SK-N-SH (cell line): ENCODE results near the gene KLHL35. TPM values are rescaled to one million over a fixed set of nuclear protein-coding genes. Genes with fewer than 3 reads are reported as not detected.

Experiments
- CTCF ChIA-PET: fragments of 300-600, 350-600 bp; formaldehyde crosslinking; extraction: SDS; loops from one replicate; lab custom pipeline; 2021; lab: Yijun Ruan, JAX
- POLR2A ChIA-PET: fragments of 350-600 bp; sonication (Branson Sonifier 250); formaldehyde crosslinking; extraction: SDS; loops from one replicate; lab custom pipeline; 2020; ENCODE audit warnings: antibody characterized with exemption, inconsistent platforms; lab: Yijun Ruan, JAX
- DNase-seq: peaks from one replicate; pipeline ENCODE4 v3.0.0; 2012
- H2AFZ ChIP-seq: fragments of 200-600 bp; sonication (generic); 2 replicates; pipeline ENCODE4 v1.8.1; 2016; ENCODE audit warnings: antibody characterized with exemption, mild to moderate bottlenecking, low read depth
- H3F3A ChIP-seq: fragments of 200-600 bp; sonication (generic); replicated peaks from 2 replicates; pipeline ENCODE3; 2016; ENCODE audit warnings: antibody characterized with exemption, mild to moderate bottlenecking; ENCODE audit not compliant: insufficient read depth
- H3K27ac ChIP-seq, 2 experiments: fragments of 200-500 bp in 1 of 2; fragments of 200-600 bp in 1 of 2; sonication (Bioruptor generic) in 1 of 2; sonication (generic), shearing (Covaris generic) in 1 of 2; 2 replicates each; pipeline versions ENCODE4 v1.5.1 to v1.6.1; 2014 to 2016; ENCODE audit warnings: low read depth in 2 of 2, inconsistent platforms in 1 of 2, low read length in 1 of 2, mild to moderate bottlenecking in 1 of 2, mixed read lengths in 1 of 2
- H3K27me3 ChIP-seq: fragments of 200-600 bp; sonication (generic), shearing (Covaris generic); 2 replicates; pipeline ENCODE4 v1.6.1; 2016; ENCODE audit warnings: mixed run types; ENCODE audit not compliant: insufficient read depth
- H3K36me3 ChIP-seq, 2 experiments: fragments of 200-500 bp in 1 of 2; fragments of 200-600 bp in 1 of 2; sonication (Bioruptor generic) in 1 of 2; sonication (generic) in 1 of 2; replicated peaks in 1 of 2; 2 replicates each; pipeline versions ENCODE3 to v1.5.1; 2014 to 2016; ENCODE audit warnings: low read length in 1 of 2, mild to moderate bottlenecking in 1 of 2; ENCODE audit not compliant: insufficient read depth in 2 of 2, control insufficient read depth in 1 of 2
- H3K4me1 ChIP-seq, 2 experiments: fragments of 200-500 bp in 1 of 2; fragments of 200-600 bp in 1 of 2; sonication (Bioruptor generic) in 1 of 2; sonication (generic), shearing (Covaris generic) in 1 of 2; 2 replicates each; pipeline versions ENCODE4 v1.5.1 to v1.6.1; 2014 to 2016; ENCODE audit warnings: low read depth in 1 of 2, low read length in 1 of 2, mixed run types in 1 of 2; ENCODE audit not compliant: insufficient read depth in 2 of 2, control insufficient read depth in 1 of 2
- H3K4me2 ChIP-seq: fragments of 200-600 bp; sonication (generic), shearing (Covaris generic); 2 replicates; pipeline ENCODE4 v1.6.1; 2017; ENCODE audit warnings: mixed run types
- H3K4me3 ChIP-seq, 2 experiments: fragments of 200-500 bp in 1 of 2; fragments of 200-600 bp in 1 of 2; sonication (Bioruptor generic) in 1 of 2; sonication (generic), shearing (Covaris generic) in 1 of 2; 2 replicates each; pipeline versions ENCODE4 v1.5.1 to v1.8.1; 2014 to 2016; ENCODE audit warnings: low read depth in 2 of 2, inconsistent platforms in 1 of 2, low read length in 1 of 2, mild to moderate bottlenecking in 1 of 2, mixed read lengths in 1 of 2, moderate library complexity in 1 of 2
- H3K79me2 ChIP-seq: fragments of 200-600 bp; sonication (generic); 2 replicates; pipeline ENCODE4 v1.8.1; 2017; ENCODE audit warnings: mild to moderate bottlenecking; ENCODE audit not compliant: insufficient read depth
- H3K9ac ChIP-seq: fragments of 200-600 bp; sonication (generic); 2 replicates; pipeline ENCODE4 v1.6.1; 2017; ENCODE audit warnings: mixed run types
- H3K9me2 ChIP-seq: fragments of 200-600 bp; sonication (generic); 2 replicates; pipeline ENCODE4 v1.6.1; 2017; ENCODE audit warnings: mixed run types
- H3K9me3 ChIP-seq: fragments of 200-600 bp; sonication (generic); 2 replicates; pipeline ENCODE4 v1.6.1; 2017; ENCODE audit warnings: mixed run types, mild to moderate bottlenecking, moderate library complexity
- H4K20me1 ChIP-seq: fragments of 200-600 bp; sonication (generic); 2 replicates; pipeline ENCODE4 v1.6.1; 2017; ENCODE audit warnings: mild to moderate bottlenecking, mixed run types; ENCODE audit not compliant: insufficient read depth
- FOXJ3 ChIP-seq: sonication (generic); formaldehyde crosslinking; IDR thresholded peaks from 2 replicates; pipeline ENCODE4 v1.5.1; 2020; ENCODE audit warnings: mild to moderate bottlenecking, missing genetic modification reagents
- FOXM1 ChIP-seq: IDR thresholded peaks from 2 replicates; pipeline ENCODE4 v1.4.0; 2012; ENCODE audit warnings: low read depth, mild to moderate bottlenecking
- GABPA ChIP-seq: IDR thresholded peaks from 2 replicates; pipeline ENCODE4 v1.4.0; 2012; ENCODE audit warnings: low read depth, mild to moderate bottlenecking
- GATA2 ChIP-seq: sonication (generic); formaldehyde crosslinking; IDR thresholded peaks from 2 replicates; pipeline ENCODE4 v1.5.0; 2020; ENCODE audit warnings: mild to moderate bottlenecking, missing genetic modification reagents
- MAX ChIP-seq: IDR thresholded peaks from 2 replicates; pipeline ENCODE4 v1.4.0; 2012; ENCODE audit warnings: low read depth
- MEF2A ChIP-seq: IDR thresholded peaks from 2 replicates; pipeline ENCODE4 v1.4.0; 2012; ENCODE audit warnings: low read depth, borderline replicate concordance
- PBX3 ChIP-seq: IDR thresholded peaks from 2 replicates; pipeline ENCODE4; 2012
- POLR2AphosphoS5 ChIP-seq: IDR thresholded peaks from 2 replicates; pipeline ENCODE4 v1.6.1; 2012; ENCODE audit warnings: low read depth, low read length
- RCOR1 ChIP-seq: fragments of 150-350 bp; IDR thresholded peaks from 2 replicates; pipeline ENCODE4 v1.6.1; 2017; ENCODE audit warnings: antibody characterized with exemption, low read length
- RFX5 ChIP-seq: IDR thresholded peaks from 2 replicates; pipeline ENCODE4 v1.6.1; 2012; ENCODE audit warnings: mild to moderate bottlenecking, improper control_type of control experiment, low read length
- SMC3 ChIP-seq: IDR thresholded peaks from 2 replicates; pipeline ENCODE4 v1.6.1; 2012; ENCODE audit warnings: low read depth, low read length, improper control_type of control experiment
- TAF1 ChIP-seq: IDR thresholded peaks from 2 replicates; pipeline ENCODE4 v1.6.1; 2012; ENCODE audit warnings: low read depth, mild to moderate bottlenecking, low read length, moderate library complexity, borderline replicate concordance
- TCF12 ChIP-seq: IDR thresholded peaks from 2 replicates; pipeline ENCODE4 v1.4.0; 2012
- USF1 ChIP-seq: IDR thresholded peaks from 2 replicates; pipeline ENCODE4 v1.4.0; 2012; ENCODE audit warnings: low read depth, borderline replicate concordance
- WGBS: methylation state at CpG from one replicate; pipeline ENCODE4 v1.1.6; 2017; ENCODE audit warnings: low lambda C conversion rate; 5-methylcytosine and 5-hydroxymethylcytosine counted together
- polyA plus RNA-seq, 3 experiments: library from polyadenylated mRNA; depleted of rRNA; stranded (reverse); fragments of >200 nt; gene quantifications; 2 replicates each; pipeline ENCODE4 v1.2.3, GENCODE V29; 2012
- TF ChIP-seq, protein P1 (sequence below): fragments of 150-350 bp; IDR thresholded peaks from 2 replicates; pipeline ENCODE4 v1.6.1; 2016; ENCODE audit warnings: mild to moderate bottlenecking, low read depth, low read length

KLHL35 gene
- polyA plus RNA-seq, 1 of the 3 experiments (the other 2 are of a cell fraction), result 1.7 TPM

DNA sequence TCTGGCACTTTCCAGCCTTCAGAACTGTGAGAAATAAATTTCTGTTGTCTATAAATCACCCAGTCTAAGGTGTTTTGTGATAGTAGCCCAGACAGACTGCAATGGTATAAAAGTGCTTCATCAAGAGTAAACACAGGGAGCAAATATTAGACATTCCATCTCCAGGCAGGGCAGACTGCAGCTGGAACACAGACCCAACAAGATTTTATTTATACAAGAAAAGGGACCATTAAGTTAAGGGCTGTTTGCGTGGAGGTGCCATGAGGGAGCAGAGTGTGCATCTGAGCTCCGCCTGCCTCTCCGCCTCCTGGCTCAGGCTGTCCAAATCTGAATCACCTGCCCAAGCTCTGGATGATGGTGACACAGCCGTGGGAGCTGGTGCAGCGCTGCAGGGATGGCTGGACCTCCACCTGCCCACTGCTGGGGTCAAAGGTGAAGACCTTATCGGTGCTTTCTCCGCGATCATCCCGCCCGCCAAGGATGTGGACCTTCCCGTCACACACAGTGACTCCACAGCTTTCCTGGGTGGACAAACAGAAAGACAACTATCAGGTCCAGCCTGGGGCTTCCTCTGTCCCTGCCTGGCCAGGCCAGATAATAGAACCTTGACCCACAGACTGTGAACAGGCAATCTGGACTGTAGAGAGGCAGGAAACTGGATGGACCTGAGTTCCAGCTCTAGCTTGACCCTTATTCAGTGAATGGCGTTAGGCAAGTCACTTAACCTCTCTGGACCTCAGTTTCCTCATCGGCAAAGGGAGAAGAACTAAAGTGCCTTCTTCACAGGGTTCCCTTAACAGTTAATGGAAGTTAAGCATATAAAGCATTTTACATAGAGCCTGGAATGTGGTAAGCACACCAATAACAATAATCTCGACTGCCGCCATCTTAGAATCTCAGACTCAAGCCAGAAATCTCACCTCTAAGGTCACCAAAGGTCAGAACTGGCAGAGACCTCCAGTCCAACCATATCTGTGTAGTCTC is 10.5 kb downstream of the KLHL35 start (continued):
- TF ChIP-seq RFX5, result no peak
- no peak for TF ChIP-seq MEF2A
- TF ChIP-seq GABPA, result no peak
- no peak for TF ChIP-seq TAF1
- TF ChIP-seq, protein P1, sequence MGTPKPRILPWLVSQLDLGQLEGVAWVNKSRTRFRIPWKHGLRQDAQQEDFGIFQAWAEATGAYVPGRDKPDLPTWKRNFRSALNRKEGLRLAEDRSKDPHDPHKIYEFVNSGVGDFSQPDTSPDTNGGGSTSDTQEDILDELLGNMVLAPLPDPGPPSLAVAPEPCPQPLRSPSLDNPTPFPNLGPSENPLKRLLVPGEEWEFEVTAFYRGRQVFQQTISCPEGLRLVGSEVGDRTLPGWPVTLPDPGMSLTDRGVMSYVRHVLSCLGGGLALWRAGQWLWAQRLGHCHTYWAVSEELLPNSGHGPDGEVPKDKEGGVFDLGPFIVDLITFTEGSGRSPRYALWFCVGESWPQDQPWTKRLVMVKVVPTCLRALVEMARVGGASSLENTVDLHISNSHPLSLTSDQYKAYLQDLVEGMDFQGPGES, result no peak
- TF ChIP-seq GATA2, result no peak
- TF ChIP-seq TCF12, result no peak
- TF ChIP-seq PBX3, result no peak
- TF ChIP-seq RCOR1, result no peak
- no peak for TF ChIP-seq SMC3
- TF ChIP-seq FOXM1, result no peak
- no peak for TF ChIP-seq MAX
- no peak for TF ChIP-seq USF1
- TF ChIP-seq FOXJ3 (CRISPR knock-in tag), result no peak

DNA sequence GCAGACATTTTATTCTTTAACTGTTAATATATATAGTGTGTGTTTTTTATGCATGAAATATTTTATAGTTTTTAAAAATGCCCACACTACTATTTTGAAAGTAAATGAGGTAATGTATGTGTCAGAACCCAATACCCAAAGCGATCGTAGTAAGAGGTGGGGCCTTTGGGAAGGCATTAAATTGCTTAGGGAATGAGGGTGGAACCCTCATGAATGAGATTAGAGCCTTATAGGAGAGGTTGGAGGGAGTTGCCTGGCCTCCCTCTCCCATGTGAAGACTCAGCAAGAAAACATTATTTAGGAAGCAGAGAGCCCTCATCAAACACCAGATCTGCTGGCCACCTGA is 11.1 kb downstream of the KLHL35 start:
- Histone ChIP-seq H3K79me2 (peaks cover 7% of the 10 kb centered on the region; the same call in 1 of the 2 replicates), H3K4me1 (peaks cover 11 to 23% of the 10 kb centered on the region in 2 experiments; a peak in 2 of 4 replicates), H3K4me3 (no peak overlapping the region), H2AFZ (no peak overlapping the region), H3K36me3 (peaks cover 6 to 11% of the 10 kb centered on the region in 2 experiments), H3F3A (peaks cover 28% of the 10 kb centered on the region), H3K9me2 (no peaks in the 10 kb centered on the region), H4K20me1 (no peaks in the 10 kb centered on the region), H3K4me2 (no peak overlapping the region), H3K27me3 (no peaks in the 10 kb centered on the region), H3K9me3 (no peaks in the 10 kb centered on the region), H3K9ac (no peak overlapping the region), H3K27ac (no peak overlapping the region)
- CTCF ChIA-PET, result interaction anchor here (1.1 kb wide), 1 partner anchor 9 kb away, joined by 3 read pairs; no protein-coding TSS in a partner anchor
- TF ChIP-seq POLR2AphosphoS5, result no peak
- POLR2A ChIA-PET, result interaction anchor here (0.6 kb wide), 1 partner anchor 438 kb away, joined by 3 read pairs; no protein-coding TSS in a partner anchor
- WGBS, result 75% methylated on average over 2 of the region's 2 CpGs
- no peak for DNase-seq
